IPS-15b (cell line): Measurements from ENCODE around the gene NOX5.

Source experiments
- H3K27me3 ChIP-seq: one replicate; pipeline ENCODE4 v1.6.1; 2013; ENCODE audit warnings: low read length; ENCODE audit not compliant: control insufficient read depth, insufficient read depth
- H3K36me3 ChIP-seq: one replicate; pipeline ENCODE4 v1.6.1; 2013; ENCODE audit warnings: low read length; ENCODE audit not compliant: control insufficient read depth, insufficient read depth
- H3K4me1 ChIP-seq: one replicate; pipeline ENCODE4 v1.6.1; 2013; ENCODE audit warnings: mild to moderate bottlenecking, low read length; ENCODE audit not compliant: control insufficient read depth, insufficient read depth
- H3K4me3 ChIP-seq: one replicate; pipeline ENCODE4 v1.5.1; 2013; ENCODE audit warnings: low read depth, low read length
- H3K9ac ChIP-seq: one replicate; pipeline ENCODE4 v1.6.1; 2013; ENCODE audit warnings: low read depth, mild to moderate bottlenecking, low read length
- H3K9me3 ChIP-seq: one replicate; pipeline ENCODE4 v1.6.1; 2013; ENCODE audit warnings: mild to moderate bottlenecking, low read length; ENCODE audit not compliant: control insufficient read depth, insufficient read depth

Gene NOX5

DNA sequence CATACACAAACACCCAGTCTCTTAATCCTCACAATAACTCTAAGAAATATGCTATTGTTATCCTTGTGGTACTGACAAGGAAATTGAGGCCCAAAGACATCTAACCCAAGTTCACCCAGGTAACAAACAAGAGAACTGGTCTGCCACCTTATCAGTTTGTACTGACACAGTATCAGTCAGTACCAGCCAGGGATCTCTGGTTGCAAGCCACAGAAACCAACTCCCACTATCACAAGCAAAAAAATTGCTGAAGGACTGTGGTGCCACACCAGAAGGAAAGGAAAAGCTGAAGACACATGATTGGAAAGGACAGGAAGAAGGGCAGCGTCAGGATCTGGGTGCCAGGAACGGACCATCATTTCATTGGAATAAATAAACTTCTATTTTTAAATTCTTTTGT is 82.1 kb downstream of the NOX5 start:
- H3K4me1 ChIP-seq, result peaks cover 10% of the 10 kb centered on the region
- H3K27me3 ChIP-seq, result peaks cover 9% of the 10 kb centered on the region
- no peaks in the 10 kb centered on the region for H3K36me3 ChIP-seq
- no peaks in the 10 kb centered on the region for H3K9me3 ChIP-seq
- H3K9ac ChIP-seq, result no peak overlapping the region
- no peak overlapping the region for H3K4me3 ChIP-seq

DNA sequence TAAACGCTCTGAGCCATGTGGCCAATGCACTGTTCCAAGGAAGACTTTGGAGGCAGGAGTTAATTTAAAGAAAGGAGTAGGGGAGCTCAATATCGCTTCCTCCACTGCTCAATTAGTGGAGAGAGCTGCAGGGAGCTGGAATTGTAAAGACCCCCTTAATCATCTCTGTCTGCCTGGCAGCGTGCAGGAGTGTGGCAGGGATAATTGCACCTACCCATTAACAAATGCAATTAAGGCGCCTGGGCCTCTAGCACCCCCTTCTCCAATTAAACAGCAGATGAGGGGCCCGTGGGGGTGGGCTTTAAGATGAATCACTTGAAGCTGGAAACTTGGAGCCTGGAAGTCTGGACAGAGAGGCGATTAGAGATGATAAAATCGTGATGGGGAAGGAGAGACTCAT is 84.3 kb downstream of the NOX5 start:
- H3K9me3 ChIP-seq, result no peaks in the 10 kb centered on the region
- H3K36me3 ChIP-seq, result no peaks in the 10 kb centered on the region
- H3K4me1 ChIP-seq, result no peaks in the 10 kb centered on the region
- H3K27me3 ChIP-seq, result peaks cover 12% of the 10 kb centered on the region
- H3K4me3 ChIP-seq, result no peak overlapping the region
- H3K9ac ChIP-seq, result no peak overlapping the region

DNA sequence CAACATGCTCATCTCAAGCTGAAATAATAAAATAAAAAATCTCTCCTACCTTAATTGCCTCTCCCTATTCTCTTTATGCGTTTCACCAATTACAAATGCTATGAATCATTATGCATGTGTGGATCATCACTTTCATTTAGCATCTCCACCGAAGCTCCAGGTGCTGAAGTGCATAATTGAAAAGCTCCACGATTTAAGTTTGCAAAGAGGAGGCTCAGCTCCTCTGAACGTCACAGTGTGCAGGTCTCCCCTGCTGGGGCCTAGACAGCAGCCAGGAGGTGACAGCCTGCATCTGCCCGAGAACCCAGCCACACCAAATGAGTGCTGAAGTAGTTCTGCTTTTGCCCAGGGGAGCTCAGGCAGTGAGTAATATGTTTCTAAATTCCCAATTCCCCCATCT is 85.4 kb downstream of the NOX5 start:
- no peaks in the 10 kb centered on the region for H3K36me3 ChIP-seq
- H3K27me3 ChIP-seq, result peaks cover 12% of the 10 kb centered on the region
- H3K9me3 ChIP-seq, result no peaks in the 10 kb centered on the region
- H3K4me3 ChIP-seq, result no peak overlapping the region
- H3K9ac ChIP-seq, result no peak overlapping the region
- no peaks in the 10 kb centered on the region for H3K4me1 ChIP-seq

DNA sequence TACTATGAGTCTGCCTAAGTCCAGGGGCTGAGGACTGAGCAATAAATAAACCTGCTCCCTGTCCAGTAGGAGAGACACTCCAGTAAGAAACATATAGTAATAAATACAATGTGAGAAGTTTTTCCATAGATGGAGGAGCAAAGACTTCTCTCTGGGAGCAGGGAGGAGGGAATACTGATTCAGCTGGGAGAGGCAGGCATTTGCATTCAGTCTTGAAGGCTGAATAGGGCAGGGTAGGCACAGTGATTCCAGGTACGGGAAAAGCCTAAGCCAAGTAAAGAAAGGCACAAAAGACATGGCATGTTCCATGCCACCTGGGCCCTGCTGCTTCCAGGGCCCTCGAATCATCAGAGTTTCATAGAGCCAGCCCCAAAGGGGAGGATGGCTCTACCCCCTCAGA is 86.3 kb downstream of the NOX5 start:
- H3K36me3 ChIP-seq, result no peaks in the 10 kb centered on the region
- no peaks in the 10 kb centered on the region for H3K9me3 ChIP-seq
- H3K27me3 ChIP-seq, result peaks cover 12% of the 10 kb centered on the region
- H3K4me3 ChIP-seq, result no peak overlapping the region
- no peak overlapping the region for H3K9ac ChIP-seq
- no peaks in the 10 kb centered on the region for H3K4me1 ChIP-seq

DNA sequence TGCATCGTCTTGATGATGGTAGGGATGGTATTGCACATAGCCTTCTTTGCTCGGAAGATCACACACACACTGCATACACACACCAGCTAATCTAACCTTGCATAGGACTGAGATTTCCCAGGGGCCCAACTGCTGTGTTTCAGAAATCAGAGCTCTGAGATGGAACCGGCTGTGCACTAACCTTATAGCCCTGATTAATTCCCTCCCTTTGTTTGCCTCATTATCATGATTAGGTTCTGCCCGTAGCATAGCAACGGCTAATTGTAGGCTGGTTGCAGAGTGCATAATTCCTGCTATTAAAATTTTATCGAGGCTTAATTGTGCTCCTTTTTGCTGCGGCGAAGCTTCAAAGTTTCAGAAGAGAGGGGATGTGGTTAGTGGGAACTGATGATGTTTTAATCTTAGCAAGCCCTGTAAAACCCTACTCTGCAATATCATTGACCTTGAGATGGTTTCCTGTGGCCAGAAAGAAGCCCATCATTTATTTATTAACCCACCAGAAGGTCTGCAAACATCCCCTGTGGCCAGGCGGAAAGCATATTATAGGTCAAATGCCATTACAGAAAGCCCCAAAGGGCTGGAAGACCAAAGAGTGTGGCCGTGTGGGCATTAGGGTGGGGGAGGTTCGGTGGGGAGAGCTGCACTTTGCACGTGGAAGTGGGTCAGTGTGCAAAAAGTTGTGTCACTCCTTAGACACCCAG is 89.7 kb downstream of the NOX5 start:
- no peaks in the 10 kb centered on the region for H3K36me3 ChIP-seq
- no peaks in the 10 kb centered on the region for H3K4me1 ChIP-seq
- peaks cover 12% of the 10 kb centered on the region for H3K27me3 ChIP-seq
- H3K9ac ChIP-seq, result no peak overlapping the region
- H3K9me3 ChIP-seq, result no peaks in the 10 kb centered on the region
- no peak overlapping the region for H3K4me3 ChIP-seq

DNA sequence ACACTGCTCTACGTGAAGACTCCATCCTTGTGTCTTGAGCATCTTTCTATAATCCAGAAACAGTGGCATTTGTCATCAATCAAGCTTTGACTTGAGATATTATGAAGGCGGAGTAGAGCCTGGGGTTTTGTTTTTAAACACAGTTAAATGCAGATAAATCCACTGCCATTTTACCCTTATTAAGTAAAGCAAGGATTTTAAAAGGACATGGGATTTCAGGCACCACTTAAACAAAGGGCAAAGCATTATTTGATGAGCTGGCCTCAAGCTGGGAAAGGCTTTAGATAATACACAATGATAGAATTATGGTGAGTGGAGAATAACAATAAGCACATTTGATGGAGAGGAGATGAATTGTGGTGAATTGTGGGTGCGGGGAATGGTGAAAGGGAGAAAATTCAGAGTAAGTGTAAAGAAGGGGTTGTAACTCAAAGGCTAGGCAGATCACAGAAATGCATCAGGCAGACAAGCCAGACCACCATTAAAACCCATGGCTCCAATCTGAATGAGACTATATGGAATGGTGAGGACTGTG is 91.0 kb downstream of the NOX5 start:
- Histone ChIP-seq H3K27me3 (peaks cover 12% of the 10 kb centered on the region), H3K4me3 (no peak overlapping the region), H3K9ac (no peak overlapping the region), H3K4me1 (no peaks in the 10 kb centered on the region), H3K9me3 (no peaks in the 10 kb centered on the region), H3K36me3 (no peaks in the 10 kb centered on the region)

DNA sequence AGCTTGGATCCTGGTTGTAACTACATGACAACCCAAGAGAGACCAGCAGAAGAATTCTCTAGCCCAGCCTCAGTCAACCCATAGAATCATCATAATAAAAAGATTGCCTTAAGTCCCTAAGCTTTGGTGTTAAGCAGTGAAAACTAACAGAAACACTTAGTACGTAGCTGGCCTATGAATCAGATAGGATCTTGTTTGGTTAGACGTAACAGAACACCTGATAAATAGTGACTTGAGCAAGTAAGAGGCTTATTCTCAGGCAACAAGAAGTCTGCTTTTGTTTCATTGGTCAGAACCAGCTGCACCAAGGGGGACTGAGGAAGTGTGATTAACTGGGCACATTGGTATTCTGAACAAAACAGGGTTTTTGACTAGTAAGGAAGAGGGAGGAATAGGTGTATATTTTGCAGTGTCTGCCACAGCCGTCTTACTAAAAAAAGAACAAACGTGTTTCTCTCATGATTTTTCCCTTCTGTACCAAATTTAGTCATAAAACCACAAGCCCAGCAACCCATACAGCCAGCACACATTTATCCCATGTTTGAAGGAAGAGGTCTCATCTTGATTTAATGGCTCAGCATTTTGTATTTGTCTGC is 92.6 kb downstream of the NOX5 start:
- no peaks in the 10 kb centered on the region for H3K36me3 ChIP-seq
- H3K9me3 ChIP-seq, result no peaks in the 10 kb centered on the region
- no peak overlapping the region for H3K4me3 ChIP-seq
- H3K4me1 ChIP-seq, result no peaks in the 10 kb centered on the region
- no peaks in the 10 kb centered on the region for H3K27me3 ChIP-seq
- H3K9ac ChIP-seq, result no peak overlapping the region
